CD4-positive, alpha-beta T cell (primary cell): ENCODE measurements around the gene FKBP15. TPM values are rescaled to one million over a fixed set of nuclear protein-coding genes. Genes with fewer than 3 reads are reported as not detected.

Experiments used
- ATAC-seq: fragments of 200-7000 bp; cut with Tn5 transposase; one replicate; pipeline ENCODE4 v1.10.0; 2022; ENCODE audit warnings: mild to moderate bottlenecking; ENCODE audit not compliant: poor library complexity
- CTCF ChIA-PET: fragments of 350-600 bp; sonication (Branson Sonifier 250); formaldehyde crosslinking; loops from one replicate; lab custom pipeline; 2021; ENCODE audit warnings: antibody characterized with exemption, inconsistent platforms; lab: Charles Lee
- POLR2A ChIA-PET: fragments of 350-600 bp; sonication (Branson Sonifier 250); formaldehyde crosslinking; loops from one replicate; lab custom pipeline; 2021; ENCODE audit warnings: antibody characterized with exemption, inconsistent platforms; lab: Charles Lee
- DNase-seq, 14 experiments: peaks; one replicate each; pipeline ENCODE4 v3.0.0-alpha.2; 2013 to 2020; ENCODE audit warnings: mixed read lengths in 2 of 14
- H3K27ac ChIP-seq, 2 donors: one replicate each; pipeline versions ENCODE4 v1.5.1 to v1.7.0; 2013; ENCODE audit warnings: low read length in 2 of 2, low read depth in 1 of 2, mild to moderate bottlenecking in 1 of 2
- H3K27me3 ChIP-seq, 2 experiments: 1 replicate in 1 of 2; 2 replicates in 1 of 2; pipeline versions ENCODE4 v1.6.1 to v1.7.0; 2013; ENCODE audit warnings: low read length in 2 of 2, control low read depth in 1 of 2, mild to moderate bottlenecking in 1 of 2, moderate library complexity in 1 of 2; ENCODE audit not compliant: insufficient read depth in 2 of 2, control insufficient read depth in 1 of 2
- H3K36me3 ChIP-seq: one replicate; pipeline ENCODE4 v1.6.1; 2013; ENCODE audit warnings: low read length, control low read depth; ENCODE audit not compliant: insufficient read depth
- H3K4me1 ChIP-seq: one replicate; pipeline ENCODE4 v1.6.1; 2013; ENCODE audit warnings: low read length, control low read depth; ENCODE audit not compliant: insufficient read depth
- H3K4me3 ChIP-seq: one replicate; pipeline ENCODE4 v1.5.1; 2013; ENCODE audit warnings: mild to moderate bottlenecking, low read length, moderate library complexity
- H3K9me3 ChIP-seq, 2 experiments: 1 replicate in 1 of 2; 2 replicates in 1 of 2; pipeline versions ENCODE4 v1.6.1 to v1.7.0; 2013; ENCODE audit warnings: low read length in 2 of 2, mild to moderate bottlenecking in 2 of 2, control low read depth in 1 of 2, moderate library complexity in 1 of 2; ENCODE audit not compliant: control insufficient read depth in 1 of 2, insufficient read depth in 1 of 2
- H3K27ac Mint-ChIP-seq: one replicate; pipeline ENCODE4 v1.8.0; 2020; ENCODE audit warnings: mixed read lengths
- H3K27me3 Mint-ChIP-seq: one replicate; pipeline ENCODE4 v1.8.0; 2021; ENCODE audit warnings: mixed read lengths
- H3K36me3 Mint-ChIP-seq: one replicate; pipeline ENCODE4 v1.8.0; 2021; ENCODE audit warnings: low read depth, mixed read lengths
- H3K4me1 Mint-ChIP-seq: one replicate; pipeline ENCODE4 v1.8.0; 2021; ENCODE audit warnings: low read depth, mixed read lengths
- H3K4me3 Mint-ChIP-seq: one replicate; pipeline ENCODE4 v1.8.0; 2020; ENCODE audit warnings: mild to moderate bottlenecking, mixed read lengths
- H3K9me3 Mint-ChIP-seq: one replicate; pipeline ENCODE4 v1.8.0; 2020; ENCODE audit warnings: mixed read lengths
- intact Hi-C, 2 experiments: fragments of 100-400 bp; cut with DNase I in 1 of 2; cut with micrococcal nuclease in 1 of 2; formaldehyde crosslinking; loops; one replicate each; pipeline versions ENCODE4 v1.15.1 to v1.9.0; 2023 to 2025; cut with DNase I, micrococcal nuclease
- total RNA-seq, 174 experiments: library from RNA in 2 of 174; stranded (reverse) in 2 of 174; gene quantifications; one replicate each; pipeline ENCODE4 v1.2.3 and lab custom pipeline; 2021 to 2026
- TF ChIP-seq, protein P1 (sequence below): fragments of 200-600 bp; IDR thresholded peaks from one replicate; pipeline ENCODE4 v1.8.0; 2022; ENCODE audit warnings: antibody characterized with exemption, mild to moderate bottlenecking

FKBP15 gene
- total RNA-seq, 2 experiments from 2014 or later, result 11.9 to 14.2 TPM

- no peak for DNase-seq
- H3K9me3 Mint-ChIP-seq, result no peaks in the 10 kb centered on the region
- no peak overlapping the region for H3K27ac ChIP-seq
- no peak for ATAC-seq
- peak overlapping the region; percentile 99 for H3K4me3 Mint-ChIP-seq
- H3K4me3 ChIP-seq, result peak overlapping the region; percentile 90
- H3K36me3 Mint-ChIP-seq, result peaks cover 11% of the 10 kb centered on the region
- peaks cover 23% of the 10 kb centered on the region for H3K4me1 ChIP-seq
- ChIA-PET CTCF (interaction anchor here (2.1 kb wide), 1 partner anchor 52 kb away, joined by 10 read pairs; the partner anchor contains the start of genes CDC26 and PRPF4), POLR2A (interaction anchor here (1.8 to 2.5 kb wide), 3 partner anchors 10 to 188 kb away, joined by 12 to 21 read pairs (median 16); partner anchors contain the start of genes C9orf43, CDC26, POLE3 and PRPF4)
- intact Hi-C loops, result loop anchor here in 1 of 2 experiments (1.0 to 10.0 kb wide), 8 partner anchors 53 to 1740 kb away; partner anchors contain the start of genes ALAD, CDC26, DNAJC25 and ECPAS
- H3K36me3 ChIP-seq, result no peaks in the 10 kb centered on the region
- TF ChIP-seq, protein P1, sequence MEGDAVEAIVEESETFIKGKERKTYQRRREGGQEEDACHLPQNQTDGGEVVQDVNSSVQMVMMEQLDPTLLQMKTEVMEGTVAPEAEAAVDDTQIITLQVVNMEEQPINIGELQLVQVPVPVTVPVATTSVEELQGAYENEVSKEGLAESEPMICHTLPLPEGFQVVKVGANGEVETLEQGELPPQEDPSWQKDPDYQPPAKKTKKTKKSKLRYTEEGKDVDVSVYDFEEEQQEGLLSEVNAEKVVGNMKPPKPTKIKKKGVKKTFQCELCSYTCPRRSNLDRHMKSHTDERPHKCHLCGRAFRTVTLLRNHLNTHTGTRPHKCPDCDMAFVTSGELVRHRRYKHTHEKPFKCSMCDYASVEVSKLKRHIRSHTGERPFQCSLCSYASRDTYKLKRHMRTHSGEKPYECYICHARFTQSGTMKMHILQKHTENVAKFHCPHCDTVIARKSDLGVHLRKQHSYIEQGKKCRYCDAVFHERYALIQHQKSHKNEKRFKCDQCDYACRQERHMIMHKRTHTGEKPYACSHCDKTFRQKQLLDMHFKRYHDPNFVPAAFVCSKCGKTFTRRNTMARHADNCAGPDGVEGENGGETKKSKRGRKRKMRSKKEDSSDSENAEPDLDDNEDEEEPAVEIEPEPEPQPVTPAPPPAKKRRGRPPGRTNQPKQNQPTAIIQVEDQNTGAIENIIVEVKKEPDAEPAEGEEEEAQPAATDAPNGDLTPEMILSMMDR, result no peak
- peaks cover 55% of the 10 kb centered on the region for H3K4me1 Mint-ChIP-seq
- no peaks in the 10 kb centered on the region for H3K9me3 ChIP-seq
- H3K27me3 Mint-ChIP-seq, result no peaks in the 10 kb centered on the region
- peak overlapping the region; percentile 88 for H3K27ac Mint-ChIP-seq
- H3K27me3 ChIP-seq, result no peaks in the 10 kb centered on the region
Observed at GRCh38 chr9:113222482-113222841, 1.4 kb upstream of the FKBP15 start.

- peak overlapping the region; percentile 90 for H3K4me3 ChIP-seq
- ChIA-PET POLR2A (interaction anchor here (0.8 to 2.5 kb wide), 8 partner anchors 10 to 357 kb away, joined by 3 to 21 read pairs (median 8); partner anchors contain the start of genes C9orf43, CDC26, HDHD3 and POLE3), CTCF (interaction anchor here (1.0 to 2.1 kb wide), 3 partner anchors 26 to 71 kb away, joined by 3 to 10 read pairs (median 3); partner anchors contain the start of genes CDC26, PRPF4 and SLC31A2)
- Mint-ChIP-seq H3K36me3 (peaks cover 11% of the 10 kb centered on the region), H3K27ac (peak overlapping the region; percentile 88), H3K27me3 (no peaks in the 10 kb centered on the region), H3K9me3 (no peaks in the 10 kb centered on the region), H3K4me1 (peaks cover 55% of the 10 kb centered on the region), H3K4me3 (peak overlapping the region; percentile 99)
- H3K4me1 ChIP-seq, result peaks cover 23% of the 10 kb centered on the region
- no peaks in the 10 kb centered on the region for H3K9me3 ChIP-seq
- TF ChIP-seq, protein P1, result no peak
- intact Hi-C loops, result loop anchor here (1.0 to 10.0 kb wide), 11 partner anchors 53 to 1740 kb away; partner anchors contain the start of genes CDC26 (in 2 of the 2), PRPF4 (in 2 of the 2), ALAD (in 1 of the 2) and C9orf43 (in 1 of the 2)
- ATAC-seq (no peak), DNase-seq (peak in 2 of 14 experiments; percentile 25 to 38)
- no peaks in the 10 kb centered on the region for H3K36me3 ChIP-seq
- no peaks in the 10 kb centered on the region for H3K27me3 ChIP-seq
- H3K27ac ChIP-seq, result peak overlapping the region; percentile 39 to 63
Observed at GRCh38 chr9:113221800-113222481, 864 bp upstream of the FKBP15 start.

DNA sequence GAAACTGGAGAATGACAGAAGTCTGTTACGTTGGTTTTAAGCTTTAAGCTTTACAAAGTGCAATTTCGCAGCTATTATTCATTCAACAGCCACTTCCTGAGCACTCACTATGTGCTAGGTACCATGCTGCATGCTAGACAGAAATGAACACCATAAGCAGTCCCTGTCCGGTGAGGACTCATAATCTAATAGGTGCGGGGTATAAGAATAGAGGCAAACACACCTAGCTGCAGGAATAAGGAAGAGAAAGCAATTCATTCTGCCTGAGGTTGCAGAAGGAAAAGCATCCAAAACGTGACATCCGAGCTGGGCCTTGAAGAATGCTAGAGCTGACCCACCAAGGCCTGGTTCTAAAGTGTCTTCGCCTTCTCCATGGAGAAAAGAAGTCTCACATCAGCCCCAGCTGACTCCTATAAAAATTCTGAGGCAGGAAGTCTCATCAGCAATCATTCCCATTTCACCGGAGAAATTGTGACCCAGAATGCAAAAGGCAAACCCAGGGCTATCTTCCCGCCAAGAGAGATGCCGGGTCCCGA is 542 bp downstream of the FKBP15 start:
- peak overlapping the region; percentile 82 to 84 for H3K27ac ChIP-seq
- H3K4me1 ChIP-seq, result peaks cover 23% of the 10 kb centered on the region
- peaks cover 60% of the 10 kb centered on the region for H3K4me1 Mint-ChIP-seq
- H3K27me3 Mint-ChIP-seq, result no peaks in the 10 kb centered on the region
- POLR2A ChIA-PET, result interaction anchor here (0.6 to 2.5 kb wide), 9 partner anchors 12 to 358 kb away, joined by 3 to 21 read pairs (median 5); partner anchors contain the start of genes ALAD, C9orf43, CDC26 and HDHD3
- TF ChIP-seq, protein P1, result no peak
- CTCF ChIA-PET, result interaction anchor here (0.6 to 1.3 kb wide), 3 partner anchors 9 to 109 kb away, joined by 3 to 4 read pairs (median 3); no protein-coding TSS in a partner anchor
- H3K9me3 Mint-ChIP-seq, result no peaks in the 10 kb centered on the region
- peak overlapping the region; percentile 90 for H3K4me3 ChIP-seq
- H3K4me3 Mint-ChIP-seq, result peak overlapping the region; percentile 99
- H3K27ac Mint-ChIP-seq, result peak overlapping the region; percentile 88
- peak in 3 of 14 experiments; percentile 23 to 28 (median 28) for DNase-seq
- H3K27me3 ChIP-seq, result no peaks in the 10 kb centered on the region
- ATAC-seq, result no peak
- intact Hi-C loops, result loop anchor here (2.0 to 10.0 kb wide), 8 partner anchors 54 to 1738 kb away; partner anchors contain the start of genes C9orf43 (in 1 of the 2), CDC26 (in 1 of the 2), DNAJC25 (in 1 of the 2) and ECPAS (in 1 of the 2)
- no peaks in the 10 kb centered on the region for H3K9me3 ChIP-seq
- no peaks in the 10 kb centered on the region for H3K36me3 ChIP-seq
- peaks cover 16% of the 10 kb centered on the region for H3K36me3 Mint-ChIP-seq
